Glutamatergic neuron (in vitro differentiated cells): ENCODE results near the gene OR51V1. TPM values are rescaled to one million over a fixed set of nuclear protein-coding genes. Genes with fewer than 3 reads are reported as not detected.

ENCODE experiments used
- DNase-seq: peaks from one replicate; pipeline ENCODE4 v3.0.0; 2022
- H3K27ac Mint-ChIP-seq: one replicate; pipeline ENCODE4 v1.8.0; 2020; ENCODE audit warnings: mild to moderate bottlenecking, mixed read lengths, inconsistent platforms; ENCODE audit not compliant: unreplicated experiment
- H3K27me3 Mint-ChIP-seq: one replicate; pipeline ENCODE4 v1.8.0; 2020; ENCODE audit warnings: mild to moderate bottlenecking, moderate library complexity, mixed read lengths, inconsistent platforms; ENCODE audit not compliant: unreplicated experiment
- H3K36me3 Mint-ChIP-seq: one replicate; pipeline ENCODE4 v1.8.0; 2020; ENCODE audit warnings: mild to moderate bottlenecking, mixed read lengths, inconsistent platforms; ENCODE audit not compliant: unreplicated experiment
- H3K4me1 Mint-ChIP-seq: one replicate; pipeline ENCODE4 v1.8.0; 2020; ENCODE audit warnings: mild to moderate bottlenecking, low read depth, mixed read lengths, inconsistent platforms; ENCODE audit not compliant: unreplicated experiment
- H3K4me3 Mint-ChIP-seq: one replicate; pipeline ENCODE4 v1.8.0; 2020; ENCODE audit warnings: mild to moderate bottlenecking, mixed read lengths, inconsistent platforms; ENCODE audit not compliant: unreplicated experiment
- H3K9me3 Mint-ChIP-seq: one replicate; pipeline ENCODE4 v1.8.0; 2020; ENCODE audit warnings: mild to moderate bottlenecking, moderate library complexity, mixed read lengths, inconsistent platforms; ENCODE audit not compliant: unreplicated experiment
- total RNA-seq: library from RNA; stranded (reverse); fragmentation: NEBNext Ultra II Directional; extraction: Animal tissue kit (Norgen Biotek cat#: 25700); gene quantifications from one replicate; pipeline ENCODE4 v1.2.1, GENCODE V29; 2021; ENCODE audit not compliant: unreplicated experiment
- TF ChIP-seq, protein P1 (sequence below): fragments of 200-600 bp; sonication (generic); IDR thresholded peaks from one replicate; pipeline ENCODE4 v1.5.0; 2021; ENCODE audit not compliant: partially characterized antibody, unreplicated experiment

Gene OR51V1
- total RNA-seq, 1 donor from 2014 or later, result not detected

DNA sequence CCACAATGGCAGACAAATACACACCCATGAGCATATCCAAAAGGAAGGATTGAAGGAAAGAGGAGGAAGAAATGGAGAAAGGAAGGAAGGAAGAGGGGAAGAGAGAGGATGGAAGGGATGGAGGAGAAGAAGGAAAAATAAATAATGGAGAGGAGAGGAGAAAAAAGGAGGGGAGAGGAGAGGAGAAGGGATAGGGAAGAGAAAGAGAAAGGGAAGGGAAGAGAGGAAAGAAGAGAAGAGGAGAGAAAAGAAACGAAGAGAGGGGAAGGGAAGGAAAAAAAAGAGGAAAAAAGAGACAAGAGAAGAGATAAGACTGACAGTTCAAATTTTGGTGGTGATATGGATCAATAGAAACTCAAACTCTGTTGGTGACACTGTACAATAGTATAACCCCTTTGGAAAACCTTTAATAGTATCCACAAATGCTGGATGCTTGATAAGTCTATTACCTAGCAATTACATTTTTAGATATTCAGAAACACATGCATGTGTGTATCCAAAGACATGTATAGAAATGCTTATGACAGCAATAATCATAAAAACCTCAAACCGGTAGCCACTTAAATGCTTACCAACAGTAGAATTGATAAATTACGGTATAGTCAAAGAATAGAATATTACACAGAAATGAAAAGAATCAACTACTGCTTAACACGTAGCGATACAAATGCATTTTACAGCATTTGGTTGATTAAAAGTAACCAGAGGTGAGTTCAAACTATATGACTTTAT is 35.0 kb upstream of the OR51V1 start:
- DNase-seq, result no peak
- Mint-ChIP-seq H3K4me3 (no peak overlapping the region), H3K27ac (no peak overlapping the region), H3K27me3 (no peaks in the 10 kb centered on the region), H3K4me1 (no peaks in the 10 kb centered on the region), H3K9me3 (no peaks in the 10 kb centered on the region), H3K36me3 (no peaks in the 10 kb centered on the region)
- TF ChIP-seq, protein P1, sequence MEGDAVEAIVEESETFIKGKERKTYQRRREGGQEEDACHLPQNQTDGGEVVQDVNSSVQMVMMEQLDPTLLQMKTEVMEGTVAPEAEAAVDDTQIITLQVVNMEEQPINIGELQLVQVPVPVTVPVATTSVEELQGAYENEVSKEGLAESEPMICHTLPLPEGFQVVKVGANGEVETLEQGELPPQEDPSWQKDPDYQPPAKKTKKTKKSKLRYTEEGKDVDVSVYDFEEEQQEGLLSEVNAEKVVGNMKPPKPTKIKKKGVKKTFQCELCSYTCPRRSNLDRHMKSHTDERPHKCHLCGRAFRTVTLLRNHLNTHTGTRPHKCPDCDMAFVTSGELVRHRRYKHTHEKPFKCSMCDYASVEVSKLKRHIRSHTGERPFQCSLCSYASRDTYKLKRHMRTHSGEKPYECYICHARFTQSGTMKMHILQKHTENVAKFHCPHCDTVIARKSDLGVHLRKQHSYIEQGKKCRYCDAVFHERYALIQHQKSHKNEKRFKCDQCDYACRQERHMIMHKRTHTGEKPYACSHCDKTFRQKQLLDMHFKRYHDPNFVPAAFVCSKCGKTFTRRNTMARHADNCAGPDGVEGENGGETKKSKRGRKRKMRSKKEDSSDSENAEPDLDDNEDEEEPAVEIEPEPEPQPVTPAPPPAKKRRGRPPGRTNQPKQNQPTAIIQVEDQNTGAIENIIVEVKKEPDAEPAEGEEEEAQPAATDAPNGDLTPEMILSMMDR, result no peak

DNA sequence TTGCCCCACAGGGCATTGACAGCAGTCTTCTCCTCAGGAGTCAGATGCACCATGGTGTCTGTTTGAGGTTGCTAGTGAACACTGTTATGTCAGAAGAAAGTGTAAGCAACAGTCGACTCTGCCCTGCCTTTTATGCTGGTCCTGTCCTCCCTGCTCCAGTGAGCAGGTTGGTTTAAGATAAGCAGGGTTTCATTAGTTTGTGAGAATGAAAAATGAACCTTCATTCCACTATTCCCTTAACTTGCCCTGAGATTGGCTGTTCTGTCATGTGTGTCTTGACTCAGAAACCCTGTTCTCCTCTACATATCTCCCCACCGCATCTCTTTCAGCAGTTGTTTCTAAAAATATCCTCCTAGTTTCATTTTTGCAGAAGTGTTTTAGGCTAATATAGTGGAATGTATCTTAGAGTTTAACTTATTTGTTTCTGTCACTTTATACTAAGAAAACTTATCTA is 33.9 kb upstream of the OR51V1 start, which contains the start of gene HBD:
Gene HBD, minus strand, starts transcription at position 103 of the 454 bp plus-strand sequence. Its CDS starts 50 bp downstream, at position 53.
- H3K4me1 Mint-ChIP-seq, result no peaks in the 10 kb centered on the region
- TF ChIP-seq, protein P1, result no peak
- H3K4me3 Mint-ChIP-seq, result no peak within 1 kb of the TSS
- H3K27ac Mint-ChIP-seq, result no peak within 1 kb of the TSS
- no peaks in the 10 kb centered on the region for H3K36me3 Mint-ChIP-seq
- H3K27me3 Mint-ChIP-seq, result no peaks in the 10 kb centered on the region
- no peaks in the 10 kb centered on the region for H3K9me3 Mint-ChIP-seq
- DNase-seq, result no peak

DNA sequence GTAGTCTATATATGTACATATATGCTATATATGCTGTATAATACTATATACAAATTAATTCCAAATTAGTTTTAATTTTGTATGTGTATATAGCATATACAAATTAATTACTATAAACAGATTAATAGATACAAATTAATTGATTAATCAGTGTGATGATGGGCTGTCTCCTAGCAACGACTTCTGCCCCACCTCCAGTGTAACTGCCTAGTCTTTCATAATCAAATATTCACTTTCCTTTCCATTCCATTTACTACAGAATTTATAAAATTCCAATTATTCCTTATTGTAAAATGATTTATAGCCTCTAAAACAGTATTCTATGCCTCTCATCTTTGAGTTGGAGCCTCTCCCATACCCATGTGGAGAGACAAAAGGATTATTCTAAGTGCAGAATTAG is 32.8 kb upstream of the OR51V1 start:
- Mint-ChIP-seq H3K4me1 (no peaks in the 10 kb centered on the region), H3K36me3 (no peaks in the 10 kb centered on the region), H3K4me3 (no peak overlapping the region), H3K27ac (no peak overlapping the region), H3K27me3 (no peaks in the 10 kb centered on the region), H3K9me3 (no peaks in the 10 kb centered on the region)
- TF ChIP-seq, protein P1, result no peak
- no peak for DNase-seq

GRCh38 chr11:5232821-5233220 is 32.3 kb upstream of the OR51V1 start:
- Mint-ChIP-seq H3K27ac (no peak overlapping the region), H3K36me3 (no peaks in the 10 kb centered on the region), H3K9me3 (no peaks in the 10 kb centered on the region), H3K27me3 (no peaks in the 10 kb centered on the region), H3K4me1 (no peaks in the 10 kb centered on the region), H3K4me3 (no peak overlapping the region)
- no peak for DNase-seq
- TF ChIP-seq, protein P1, result no peak

GRCh38 chr11:5232176-5232575 is 31.7 kb upstream of the OR51V1 start:
- no peaks in the 10 kb centered on the region for H3K4me1 Mint-ChIP-seq
- no peak for DNase-seq
- H3K36me3 Mint-ChIP-seq, result no peaks in the 10 kb centered on the region
- H3K9me3 Mint-ChIP-seq, result no peaks in the 10 kb centered on the region
- H3K4me3 Mint-ChIP-seq, result no peak overlapping the region
- no peak overlapping the region for H3K27ac Mint-ChIP-seq
- H3K27me3 Mint-ChIP-seq, result no peaks in the 10 kb centered on the region
- TF ChIP-seq, protein P1, result no peak
